Liver (tissue), 9 donors: Measurements from ENCODE around the gene TBCD. TPM values are rescaled to one million over a fixed set of nuclear protein-coding genes. Genes with fewer than 3 reads are reported as not detected.
"Not testable (repeated sequence)": the region's sequence is repeated elsewhere in the genome, so short reads cannot be mapped to it uniquely, and the experiment has no call there.

Experiments
- DNase-seq: peaks from one replicate; pipeline ENCODE4 v3.0.0-alpha.2; 2017; ENCODE audit warnings: low spot score
- H3K27ac ChIP-seq, 2 donors: one replicate each; pipeline ENCODE4 v1.7.0; 2013; ENCODE audit warnings: inconsistent platforms in 2 of 2, low read length in 2 of 2, control low read depth in 1 of 2, low read depth in 1 of 2, mild to moderate bottlenecking in 1 of 2
- H3K27me3 ChIP-seq, 4 donors: one replicate each; pipeline versions ENCODE4 v1.6.1 to v1.7.0; 2013; ENCODE audit warnings: low read length in 3 of 4, inconsistent platforms in 1 of 4, mild to moderate bottlenecking in 1 of 4, moderate library complexity in 1 of 4; ENCODE audit not compliant: control insufficient read depth in 4 of 4, insufficient read depth in 4 of 4
- H3K36me3 ChIP-seq, 4 donors: one replicate each; pipeline versions ENCODE4 v1.6.1 to v1.7.0; 2013; ENCODE audit warnings: low read length in 3 of 4, mild to moderate bottlenecking in 3 of 4, low read depth in 1 of 4, moderate library complexity in 1 of 4; ENCODE audit not compliant: control insufficient read depth in 4 of 4, insufficient read depth in 3 of 4
- H3K4me1 ChIP-seq, 4 donors: one replicate each; pipeline versions ENCODE4 v1.6.1 to v1.7.0; 2013; ENCODE audit warnings: low read length in 3 of 4, mild to moderate bottlenecking in 3 of 4, moderate library complexity in 1 of 4; ENCODE audit not compliant: control insufficient read depth in 4 of 4, insufficient read depth in 4 of 4
- H3K4me3 ChIP-seq, 3 donors: one replicate each; pipeline versions ENCODE4 v1.6.1 to v1.7.0; 2013; ENCODE audit warnings: low read length in 3 of 3, control low read depth in 1 of 3, low read depth in 1 of 3, mild to moderate bottlenecking in 1 of 3
- H3K9ac ChIP-seq, 2 donors: one replicate each; pipeline ENCODE4 v1.7.0; 2013; ENCODE audit warnings: low read length in 2 of 2, mild to moderate bottlenecking in 2 of 2, moderate library complexity in 2 of 2, control low read depth in 1 of 2, low read depth in 1 of 2
- H3K9me3 ChIP-seq, 4 donors: one replicate each; pipeline versions ENCODE4 v1.6.1 to v1.7.0; 2013; ENCODE audit warnings: low read length in 3 of 4; ENCODE audit not compliant: control insufficient read depth in 4 of 4
- ATF3 ChIP-seq: IDR thresholded peaks from 2 replicates; pipeline ENCODE4 v1.6.1; 2016; ENCODE audit warnings: antibody characterized with exemption
- CTCF ChIP-seq: fragments of 150-350 bp; IDR thresholded peaks from 2 replicates; pipeline ENCODE4 v1.5.1; 2017; ENCODE audit warnings: improper control_type of control experiment, low read depth, low read length; ENCODE audit not compliant: missing input control
- EGR1 ChIP-seq, 2 donors: IDR thresholded peaks; 2 replicates each; pipeline ENCODE4 v1.6.1; 2016 to 2018; ENCODE audit warnings: antibody characterized with exemption in 2 of 2, low read depth in 2 of 2
- FOXA1 ChIP-seq: IDR thresholded peaks from 2 replicates; pipeline ENCODE4 v1.6.1; 2016; ENCODE audit warnings: antibody characterized with exemption
- FOXA2 ChIP-seq: IDR thresholded peaks from 2 replicates; pipeline ENCODE4 v1.6.1; 2016; ENCODE audit warnings: antibody characterized with exemption
- GABPA ChIP-seq, 2 donors: IDR thresholded peaks in 1 of 2; conservative IDR thresholded peaks in 1 of 2; 2 replicates each; pipeline ENCODE4 v1.6.1; 2016; ENCODE audit warnings: antibody characterized with exemption in 2 of 2, mild to moderate bottlenecking in 1 of 2, moderate library complexity in 1 of 2
- HNF4A ChIP-seq, 2 donors: conservative IDR thresholded peaks; 2 replicates each; pipeline ENCODE4 v1.6.1; 2016; ENCODE audit warnings: antibody characterized with exemption in 2 of 2, mild to moderate bottlenecking in 2 of 2
- HNF4G ChIP-seq: IDR thresholded peaks from 2 replicates; pipeline ENCODE4 v1.6.1; 2016; ENCODE audit warnings: antibody characterized with exemption
- JUND ChIP-seq, 2 donors: IDR thresholded peaks; 2 replicates each; pipeline ENCODE4 v1.6.1; 2016; ENCODE audit warnings: antibody characterized with exemption in 2 of 2
- MAX ChIP-seq: IDR thresholded peaks from 2 replicates; pipeline ENCODE4 v1.6.1; 2016; ENCODE audit warnings: antibody characterized with exemption
- NR2F2 ChIP-seq: IDR thresholded peaks from 2 replicates; pipeline ENCODE4 v1.6.1; 2016; ENCODE audit warnings: antibody characterized with exemption
- RAD21 ChIP-seq, 2 donors: IDR thresholded peaks; 2 replicates each; pipeline ENCODE4 v1.6.1; 2016; ENCODE audit warnings: antibody characterized with exemption in 2 of 2, mild to moderate bottlenecking in 2 of 2
- RXRA ChIP-seq, 2 donors: IDR thresholded peaks; 2 replicates each; pipeline ENCODE4 v1.6.1; 2017 to 2018; ENCODE audit warnings: antibody characterized with exemption in 2 of 2, mild to moderate bottlenecking in 1 of 2
- SP1 ChIP-seq: IDR thresholded peaks from 2 replicates; pipeline ENCODE4 v1.6.1; 2018; ENCODE audit warnings: antibody characterized with exemption, mild to moderate bottlenecking
- TAF1 ChIP-seq: conservative IDR thresholded peaks from 2 replicates; pipeline ENCODE4 v1.6.1; 2016; ENCODE audit warnings: antibody characterized with exemption, mild to moderate bottlenecking
- YY1 ChIP-seq: IDR thresholded peaks from 2 replicates; pipeline ENCODE4 v1.6.1; 2016; ENCODE audit warnings: antibody characterized with exemption, mild to moderate bottlenecking
- ZBTB33 ChIP-seq: IDR thresholded peaks from 2 replicates; pipeline ENCODE4 v1.6.1; 2016; ENCODE audit warnings: antibody characterized with exemption
- WGBS: extraction: QIAGEN DNeasy Blood & Tissue Kit; methylation state at CpG from one replicate; pipeline ENCODE4 v1.1.7; 2013; 5-methylcytosine and 5-hydroxymethylcytosine counted together
- polyA plus RNA-seq, 2 donors: library from polyadenylated mRNA; stranded (reverse) in 1 of 2; unstranded in 1 of 2; fragments of 200-250 nt in 1 of 2; fragments of >200 nt in 1 of 2; fragmentation: Nextera tagmentation in 1 of 2; extraction: Ambion mirVana in 1 of 2; gene quantifications; one replicate each; pipeline versions ENCODE4 v1.2.1 to v1.2.3, GENCODE V29; 2013 to 2015
- total RNA-seq, 2 donors: library from RNA; depleted of rRNA; stranded (reverse); fragments of >200 nt; gene quantifications; one replicate each; pipeline ENCODE4 v1.2.3, GENCODE V29; 2014
- TF ChIP-seq, protein P1 (sequence below): IDR thresholded peaks from 2 replicates; pipeline ENCODE4 v1.6.1; 2016; ENCODE audit warnings: antibody characterized with exemption, mild to moderate bottlenecking
- donor health status: healthy.
- donor health status: healthy.
- donor health status: healthy.
- donor health status: healthy.
- donor health status: healthy.

The TBCD gene
- total and polyA plus RNA-seq, 4 donors: 29.8 to 42.2 (median 33.0) TPM

DNA sequence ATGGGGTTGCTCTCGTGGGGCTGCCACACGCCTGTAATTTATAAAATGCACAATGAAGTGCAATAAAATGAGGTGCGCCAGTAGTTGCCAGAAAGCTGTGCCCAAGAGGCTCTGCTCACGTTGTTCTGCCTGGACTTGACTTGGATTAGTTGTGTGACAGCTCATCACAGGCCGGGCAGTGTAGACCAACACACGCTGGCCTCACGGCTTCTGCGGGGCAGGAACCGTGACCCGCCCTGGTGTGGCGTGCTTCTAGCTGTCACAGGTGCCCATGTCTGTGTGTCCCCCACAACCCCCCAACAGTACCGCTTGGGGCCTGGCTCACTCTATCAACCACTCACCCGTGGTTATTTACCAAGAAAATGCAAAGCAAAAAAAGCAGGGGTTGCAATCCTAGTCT lies 200.2 kb downstream of the TBCD start:
- H3K9me3 ChIP-seq: no peaks in the 10 kb centered on the region
- no peaks in the 10 kb centered on the region for H3K27me3 ChIP-seq
- no peak overlapping the region for H3K4me3 ChIP-seq
- peaks cover 0 to 2% (median 0%) of the 10 kb centered on the region in 4 donors for H3K36me3 ChIP-seq
- no peak for DNase-seq
- TF ChIP-seq YY1 (no peak), HNF4A (conservative IDR thresholded peaks at IDR 0.05) (no peak), FOXA2 (no peak), RXRA (IDR thresholded peaks at IDR 0.05) (no peak), TAF1 (no peak), SP1 (no peak), EGR1 (IDR thresholded peaks at IDR 0.05; ENCODE audit: low read depth in 2 of 2) (no peak), FOXA1 (no peak), NR2F2 (no peak), ATF3 (no peak), MAX (no peak), ZBTB33 (no peak), CTCF (no peak), JUND (IDR thresholded peaks at IDR 0.05) (no peak), HNF4G (no peak), GABPA (IDR thresholded peaks at IDR 0.05 in 1 of 2, conservative IDR thresholded peaks at IDR 0.05 in 1 of 2) (no peak), RAD21 (IDR thresholded peaks at IDR 0.05) (no peak)
- TF ChIP-seq, protein P1, sequence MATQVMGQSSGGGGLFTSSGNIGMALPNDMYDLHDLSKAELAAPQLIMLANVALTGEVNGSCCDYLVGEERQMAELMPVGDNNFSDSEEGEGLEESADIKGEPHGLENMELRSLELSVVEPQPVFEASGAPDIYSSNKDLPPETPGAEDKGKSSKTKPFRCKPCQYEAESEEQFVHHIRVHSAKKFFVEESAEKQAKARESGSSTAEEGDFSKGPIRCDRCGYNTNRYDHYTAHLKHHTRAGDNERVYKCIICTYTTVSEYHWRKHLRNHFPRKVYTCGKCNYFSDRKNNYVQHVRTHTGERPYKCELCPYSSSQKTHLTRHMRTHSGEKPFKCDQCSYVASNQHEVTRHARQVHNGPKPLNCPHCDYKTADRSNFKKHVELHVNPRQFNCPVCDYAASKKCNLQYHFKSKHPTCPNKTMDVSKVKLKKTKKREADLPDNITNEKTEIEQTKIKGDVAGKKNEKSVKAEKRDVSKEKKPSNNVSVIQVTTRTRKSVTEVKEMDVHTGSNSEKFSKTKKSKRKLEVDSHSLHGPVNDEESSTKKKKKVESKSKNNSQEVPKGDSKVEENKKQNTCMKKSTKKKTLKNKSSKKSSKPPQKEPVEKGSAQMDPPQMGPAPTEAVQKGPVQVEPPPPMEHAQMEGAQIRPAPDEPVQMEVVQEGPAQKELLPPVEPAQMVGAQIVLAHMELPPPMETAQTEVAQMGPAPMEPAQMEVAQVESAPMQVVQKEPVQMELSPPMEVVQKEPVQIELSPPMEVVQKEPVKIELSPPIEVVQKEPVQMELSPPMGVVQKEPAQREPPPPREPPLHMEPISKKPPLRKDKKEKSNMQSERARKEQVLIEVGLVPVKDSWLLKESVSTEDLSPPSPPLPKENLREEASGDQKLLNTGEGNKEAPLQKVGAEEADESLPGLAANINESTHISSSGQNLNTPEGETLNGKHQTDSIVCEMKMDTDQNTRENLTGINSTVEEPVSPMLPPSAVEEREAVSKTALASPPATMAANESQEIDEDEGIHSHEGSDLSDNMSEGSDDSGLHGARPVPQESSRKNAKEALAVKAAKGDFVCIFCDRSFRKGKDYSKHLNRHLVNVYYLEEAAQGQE: no peak
- no peaks in the 10 kb centered on the region for H3K4me1 ChIP-seq
- H3K27ac ChIP-seq: no peak overlapping the region
- 98% methylated on average over 13 of the region's 13 CpGs for WGBS
- H3K9ac ChIP-seq: no peak overlapping the region

- H3K4me1 ChIP-seq, H3K27ac ChIP-seq, H3K9ac ChIP-seq, H3K4me3 ChIP-seq, DNase-seq, H3K9me3 ChIP-seq, H3K36me3 ChIP-seq, H3K27me3 ChIP-seq: not testable (repeated sequence)
- 86% methylated on average over 3 of the region's 3 CpGs for WGBS
Measured at GRCh38 chr17:82955106-82955505, 203.2 kb downstream of the TBCD start.

DNA sequence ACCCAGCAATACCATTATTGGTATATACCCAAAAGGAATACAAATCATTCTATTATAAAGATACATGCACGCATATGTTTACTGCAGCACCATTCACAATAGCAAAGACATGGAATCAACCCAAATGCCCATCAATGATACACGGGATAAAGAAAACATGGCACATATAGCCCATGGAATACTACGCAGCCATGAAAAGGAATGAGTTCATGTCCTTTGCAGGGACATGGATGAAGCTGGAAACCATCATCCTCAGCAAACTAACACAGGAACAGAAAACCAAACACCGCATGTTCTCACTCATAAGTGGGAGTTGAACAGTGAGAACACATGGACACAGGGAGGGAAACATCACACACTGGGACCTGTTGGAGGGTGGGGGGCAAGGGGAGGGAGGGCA lies 203.8 kb downstream of the TBCD start:
- not testable (repeated sequence) for H3K9ac ChIP-seq, H3K27ac ChIP-seq, H3K9me3 ChIP-seq, H3K4me1 ChIP-seq, H3K27me3 ChIP-seq, H3K4me3 ChIP-seq, DNase-seq, H3K36me3 ChIP-seq
- 97% methylated on average over 4 of the region's 4 CpGs for WGBS
